Left ventricle myocardium inferior (tissue), 1 donor: ENCODE results near the gene TOM1L2. TPM values are rescaled to one million over a fixed set of nuclear protein-coding genes. Genes with fewer than 3 reads are reported as not detected.
A peak's percentile ranks its signal among the peaks of the same experiment; 100 is the strongest.

Source experiments
- DNase-seq: peaks from one replicate; pipeline ENCODE4 v3.0.0-alpha.2; 2020
- H3K27ac ChIP-seq: fragments of 200-600 bp; replicated peaks from 2 replicates; pipeline ENCODE4 v1.8.0; 2021
- H3K27me3 ChIP-seq: fragments of 200-600 bp; 2 replicates; pipeline ENCODE4 v1.8.0; 2021; ENCODE audit warnings: low read depth
- H3K36me3 ChIP-seq: fragments of 200-600 bp; 2 replicates; pipeline ENCODE4 v1.8.0; 2021
- H3K4me1 ChIP-seq: fragments of 200-600 bp; 2 replicates; pipeline ENCODE4 v1.8.0; 2021
- H3K4me3 ChIP-seq: fragments of 200-600 bp; 2 replicates; pipeline ENCODE4 v1.8.0; 2021; ENCODE audit warnings: mild to moderate bottlenecking, moderate library complexity
- H3K9me3 ChIP-seq: fragments of 200-600 bp; replicated peaks from 2 replicates; pipeline ENCODE4 v1.8.0; 2021
- intact Hi-C: fragments of 100-400 bp; cut with micrococcal nuclease; formaldehyde crosslinking; loops from one replicate; pipeline ENCODE4 v1.11.0; 2022
- total RNA-seq: library from RNA; stranded (reverse); fragmentation: NEBNext Ultra II Directional; extraction: Animal tissue kit (Norgen Biotek cat#: 25700); gene quantifications from one replicate; pipeline ENCODE4 v1.2.1, GENCODE V29; 2021
- TF ChIP-seq, protein P1 (sequence below): fragments of 200-600 bp; IDR thresholded peaks from 2 replicates; pipeline ENCODE4 v1.8.0; 2021; ENCODE audit warnings: antibody characterized with exemption, mild to moderate bottlenecking, borderline replicate concordance
- donor health status: DM: no; HTN: yes; CAD: no; lungs with severe emphysema.

Gene TOM1L2
- total RNA-seq, 1 donor from 2014 or later = 284 TPM

DNA sequence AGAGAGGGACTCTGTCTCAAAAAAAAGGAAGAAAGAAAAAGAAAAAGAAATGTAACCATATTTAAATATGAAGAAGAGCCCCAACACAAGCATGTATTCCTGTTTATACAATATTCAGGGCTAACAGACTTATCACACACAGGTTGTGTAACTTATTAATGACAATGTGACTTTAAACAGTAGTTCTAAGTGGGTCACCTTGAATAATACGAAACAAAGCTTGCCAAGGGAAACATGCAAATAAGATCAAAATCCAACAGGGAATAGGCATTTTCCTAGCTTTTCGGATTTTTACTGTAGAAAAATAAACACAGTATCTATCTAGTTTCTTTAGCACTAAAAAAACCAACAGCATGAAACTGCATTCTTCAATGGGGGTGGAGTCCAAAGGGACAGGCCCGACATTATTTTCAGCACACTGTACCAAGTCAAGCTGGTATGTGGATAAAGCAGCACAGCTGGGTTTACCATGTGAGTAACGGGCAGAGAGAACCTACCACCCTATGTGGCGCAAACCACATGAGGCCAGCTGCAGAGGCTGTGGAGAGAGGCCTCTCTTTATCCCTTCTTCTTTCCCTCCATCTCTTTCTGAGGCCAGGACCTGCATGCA, 45.3 kb downstream of the TOM1L2 start:
- Histone ChIP-seq H3K27ac (peak overlapping the region; percentile 86), H3K4me1 (peaks cover 89% of the 10 kb centered on the region), H3K4me3 (no peak overlapping the region), H3K36me3 (no peaks in the 10 kb centered on the region), H3K9me3 (no peaks in the 10 kb centered on the region), H3K27me3 (no peaks in the 10 kb centered on the region)
- TF ChIP-seq, protein P1, sequence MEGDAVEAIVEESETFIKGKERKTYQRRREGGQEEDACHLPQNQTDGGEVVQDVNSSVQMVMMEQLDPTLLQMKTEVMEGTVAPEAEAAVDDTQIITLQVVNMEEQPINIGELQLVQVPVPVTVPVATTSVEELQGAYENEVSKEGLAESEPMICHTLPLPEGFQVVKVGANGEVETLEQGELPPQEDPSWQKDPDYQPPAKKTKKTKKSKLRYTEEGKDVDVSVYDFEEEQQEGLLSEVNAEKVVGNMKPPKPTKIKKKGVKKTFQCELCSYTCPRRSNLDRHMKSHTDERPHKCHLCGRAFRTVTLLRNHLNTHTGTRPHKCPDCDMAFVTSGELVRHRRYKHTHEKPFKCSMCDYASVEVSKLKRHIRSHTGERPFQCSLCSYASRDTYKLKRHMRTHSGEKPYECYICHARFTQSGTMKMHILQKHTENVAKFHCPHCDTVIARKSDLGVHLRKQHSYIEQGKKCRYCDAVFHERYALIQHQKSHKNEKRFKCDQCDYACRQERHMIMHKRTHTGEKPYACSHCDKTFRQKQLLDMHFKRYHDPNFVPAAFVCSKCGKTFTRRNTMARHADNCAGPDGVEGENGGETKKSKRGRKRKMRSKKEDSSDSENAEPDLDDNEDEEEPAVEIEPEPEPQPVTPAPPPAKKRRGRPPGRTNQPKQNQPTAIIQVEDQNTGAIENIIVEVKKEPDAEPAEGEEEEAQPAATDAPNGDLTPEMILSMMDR = no peak
- DNase-seq = no peak
- intact Hi-C loops = no loop called here

GRCh38 chr17:17926036-17926435, 46.2 kb downstream of the TOM1L2 start:
- Histone ChIP-seq H3K9me3 (no peaks in the 10 kb centered on the region), H3K4me3 (no peak overlapping the region), H3K27ac (peak overlapping the region; percentile 86), H3K27me3 (no peaks in the 10 kb centered on the region), H3K4me1 (peaks cover 89% of the 10 kb centered on the region), H3K36me3 (no peaks in the 10 kb centered on the region)
- no peak for DNase-seq
- TF ChIP-seq, protein P1 = no peak
- intact Hi-C loops = no loop called here

- Histone ChIP-seq H3K27ac (peak overlapping the region; percentile 86), H3K4me1 (peaks cover 89% of the 10 kb centered on the region), H3K27me3 (no peaks in the 10 kb centered on the region), H3K4me3 (no peak overlapping the region), H3K36me3 (no peaks in the 10 kb centered on the region), H3K9me3 (no peaks in the 10 kb centered on the region)
- TF ChIP-seq, protein P1 = no peak
- DNase-seq = no peak
- intact Hi-C loops = no loop called here
These were observed 47.3 kb downstream of the TOM1L2 start for GRCh38 chr17:17924857-17925250.

DNA sequence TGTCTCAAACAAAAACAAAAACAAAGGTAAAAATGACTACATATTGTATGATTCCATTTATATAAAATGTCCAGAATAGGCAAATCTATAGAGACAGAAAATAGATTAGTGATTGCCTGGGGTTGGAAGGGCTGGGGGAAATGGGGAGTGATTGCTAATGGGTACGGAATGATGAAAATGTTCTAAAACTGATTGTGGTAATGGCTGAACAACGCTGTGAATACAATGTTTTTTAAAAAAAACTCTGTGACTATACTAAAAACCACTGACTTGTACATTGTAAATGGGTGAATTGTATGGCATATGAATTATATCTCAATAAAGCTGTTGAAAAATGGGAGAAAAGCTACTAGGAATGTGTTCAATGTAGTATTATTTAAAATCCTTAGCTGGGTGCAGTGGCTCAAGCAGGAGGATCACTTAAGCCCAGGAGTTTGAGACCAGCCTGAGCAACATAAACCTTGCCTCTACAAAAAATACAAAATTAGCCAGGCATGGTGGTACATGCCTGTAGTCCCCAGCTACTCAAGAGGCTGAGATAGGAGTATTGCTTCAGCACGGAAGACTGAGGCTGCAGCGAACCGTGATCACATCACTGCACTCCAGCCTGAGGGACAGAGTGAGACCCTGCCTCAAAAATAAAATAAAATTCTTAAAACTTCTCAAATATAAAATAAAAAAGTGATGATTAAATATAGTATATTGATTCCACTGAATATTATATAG, 47.9 kb downstream of the TOM1L2 start:
- intact Hi-C loops = no loop called here
- no peak for DNase-seq

GRCh38 chr17:17922070-17922614, 50.1 kb downstream of the TOM1L2 start:
- intact Hi-C loops = no loop called here
- no peak for DNase-seq
- no peak overlapping the region for H3K4me3 ChIP-seq
- no peaks in the 10 kb centered on the region for H3K9me3 ChIP-seq
- H3K27me3 ChIP-seq = no peaks in the 10 kb centered on the region
- peak overlapping the region; percentile 86 for H3K27ac ChIP-seq
- TF ChIP-seq, protein P1 = no peak
- H3K4me1 ChIP-seq = peaks cover 81% of the 10 kb centered on the region
- H3K36me3 ChIP-seq = no peaks in the 10 kb centered on the region

More for the DNA sequence above, 47.9 kb downstream of the TOM1L2 start:
- TF ChIP-seq, protein P1 = no peak
- Histone ChIP-seq H3K9me3 (no peaks in the 10 kb centered on the region), H3K27ac (peak overlapping the region; percentile 86), H3K4me3 (no peak overlapping the region), H3K4me1 (peaks cover 89% of the 10 kb centered on the region), H3K27me3 (no peaks in the 10 kb centered on the region), H3K36me3 (no peaks in the 10 kb centered on the region)
